Esophagus muscularis mucosa (tissue), 3 donors: Measurements from ENCODE around the gene YKT6.

Experiments used
- POLR2A ChIP-seq: fragments of 450-650 bp; IDR thresholded peaks from one replicate; pipeline ENCODE4 v1.6.1; 2017; ENCODE audit warnings: antibody characterized with exemption, moderate library complexity, mild to moderate bottlenecking, low read depth
- TF ChIP-seq, protein P1 (sequence below), 3 experiments: fragments of 200-600 bp in 2 of 3; fragments of 450-650 bp in 1 of 3; sonication (generic) in 2 of 3; IDR thresholded peaks; one replicate each; pipeline ENCODE4 v1.5.1; 2017 to 2019; ENCODE audit warnings: antibody characterized with exemption in 3 of 3, mild to moderate bottlenecking in 2 of 3, moderate library complexity in 1 of 3

DNA sequence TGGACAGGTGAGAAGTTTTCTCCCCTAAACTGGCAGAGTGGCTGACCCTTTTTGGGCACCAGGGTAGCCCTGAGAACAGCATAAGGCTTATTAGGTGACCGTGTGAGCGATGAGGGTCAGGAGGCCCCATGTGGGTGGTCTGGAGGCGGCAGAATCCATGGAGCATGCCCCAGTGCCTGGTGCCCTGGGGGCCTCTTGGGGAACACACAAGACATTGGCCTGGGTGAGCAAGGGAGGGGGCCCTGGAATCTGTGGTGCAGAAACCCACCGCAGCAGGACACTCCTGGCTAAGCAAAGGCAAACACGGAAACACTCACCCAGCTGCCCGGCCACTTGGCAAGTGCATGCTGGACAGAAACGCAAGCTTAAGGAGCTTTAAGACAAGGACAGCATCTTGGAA is 29.5 kb downstream of the YKT6 start:
- TF ChIP-seq, protein P1, sequence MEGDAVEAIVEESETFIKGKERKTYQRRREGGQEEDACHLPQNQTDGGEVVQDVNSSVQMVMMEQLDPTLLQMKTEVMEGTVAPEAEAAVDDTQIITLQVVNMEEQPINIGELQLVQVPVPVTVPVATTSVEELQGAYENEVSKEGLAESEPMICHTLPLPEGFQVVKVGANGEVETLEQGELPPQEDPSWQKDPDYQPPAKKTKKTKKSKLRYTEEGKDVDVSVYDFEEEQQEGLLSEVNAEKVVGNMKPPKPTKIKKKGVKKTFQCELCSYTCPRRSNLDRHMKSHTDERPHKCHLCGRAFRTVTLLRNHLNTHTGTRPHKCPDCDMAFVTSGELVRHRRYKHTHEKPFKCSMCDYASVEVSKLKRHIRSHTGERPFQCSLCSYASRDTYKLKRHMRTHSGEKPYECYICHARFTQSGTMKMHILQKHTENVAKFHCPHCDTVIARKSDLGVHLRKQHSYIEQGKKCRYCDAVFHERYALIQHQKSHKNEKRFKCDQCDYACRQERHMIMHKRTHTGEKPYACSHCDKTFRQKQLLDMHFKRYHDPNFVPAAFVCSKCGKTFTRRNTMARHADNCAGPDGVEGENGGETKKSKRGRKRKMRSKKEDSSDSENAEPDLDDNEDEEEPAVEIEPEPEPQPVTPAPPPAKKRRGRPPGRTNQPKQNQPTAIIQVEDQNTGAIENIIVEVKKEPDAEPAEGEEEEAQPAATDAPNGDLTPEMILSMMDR (IDR thresholded peaks at IDR 0.05), result no peak
- no peak for TF ChIP-seq POLR2A
